MCF 10A (cell line): ENCODE measurements around the gene DUSP7. TPM values are rescaled to one million over a fixed set of nuclear protein-coding genes. Genes with fewer than 3 reads are reported as not detected.

Experiments used
- BruUV-seq: library from RNA; stranded (reverse); fragments of 400-500 nt; replicated peaks from 2 replicates; lab custom pipeline; 2021; lab: Mats Ljungman, UMichigan
- CTCF ChIA-PET: fragments of 300-600 bp; sonication (Branson Sonifier 250); formaldehyde crosslinking; extraction: SDS; loops from one replicate; lab custom pipeline; 2021; ENCODE audit warnings: antibody characterized with exemption, inconsistent platforms; lab: Yijun Ruan, JAX
- POLR2A ChIA-PET: fragments of 300-600, 350-650 bp; sonication (Branson Sonifier 250); formaldehyde crosslinking; extraction: SDS; loops from one replicate; lab custom pipeline; 2020; ENCODE audit warnings: antibody characterized with exemption, inconsistent platforms; lab: Yijun Ruan, JAX
- DNase-seq: peaks from one replicate; pipeline ENCODE4 v3.0.0-alpha.2; 2018; ENCODE audit not compliant: unreplicated experiment
- H3K27ac Mint-ChIP-seq: one replicate; pipeline ENCODE4 v1.8.0; 2022; ENCODE audit warnings: mild to moderate bottlenecking, low read depth, mixed read lengths; ENCODE audit not compliant: unreplicated experiment
- H3K27me3 Mint-ChIP-seq: one replicate; pipeline ENCODE4 v1.8.0; 2022; ENCODE audit warnings: mixed read lengths; ENCODE audit not compliant: insufficient read depth, unreplicated experiment
- H3K36me3 Mint-ChIP-seq: one replicate; pipeline ENCODE4 v1.8.0; 2022; ENCODE audit warnings: mild to moderate bottlenecking, moderate library complexity, mixed read lengths; ENCODE audit not compliant: insufficient read depth, unreplicated experiment
- H3K4me1 Mint-ChIP-seq: one replicate; pipeline ENCODE4 v1.8.0; 2022; ENCODE audit warnings: mixed read lengths; ENCODE audit not compliant: insufficient read depth, unreplicated experiment
- H3K4me3 Mint-ChIP-seq: one replicate; pipeline ENCODE4 v1.8.0; 2022; ENCODE audit warnings: mild to moderate bottlenecking, moderate library complexity, mixed read lengths; ENCODE audit not compliant: unreplicated experiment
- H3K9me3 Mint-ChIP-seq: one replicate; pipeline ENCODE4 v1.8.0; 2022; ENCODE audit warnings: mixed read lengths; ENCODE audit not compliant: unreplicated experiment
- intact Hi-C: fragments of 100-400 bp; cut with micrococcal nuclease; formaldehyde crosslinking; loops from 2 replicates; pipeline ENCODE4 v1.14.1; 2022
- total RNA-seq: library from RNA; stranded (reverse); gene quantifications from 2 replicates; pipeline ENCODE4 v1.2.3, GENCODE V29; 2022
- TF ChIP-seq, protein P1 (sequence below): fragments of 200-600 bp; IDR thresholded peaks from one replicate; pipeline ENCODE4 v1.8.0; 2022; ENCODE audit warnings: antibody characterized with exemption, mild to moderate bottlenecking; ENCODE audit not compliant: unreplicated experiment

DUSP7 gene
- total RNA-seq, 1 experiment from 2014 or later: 69.1 TPM

DNA sequence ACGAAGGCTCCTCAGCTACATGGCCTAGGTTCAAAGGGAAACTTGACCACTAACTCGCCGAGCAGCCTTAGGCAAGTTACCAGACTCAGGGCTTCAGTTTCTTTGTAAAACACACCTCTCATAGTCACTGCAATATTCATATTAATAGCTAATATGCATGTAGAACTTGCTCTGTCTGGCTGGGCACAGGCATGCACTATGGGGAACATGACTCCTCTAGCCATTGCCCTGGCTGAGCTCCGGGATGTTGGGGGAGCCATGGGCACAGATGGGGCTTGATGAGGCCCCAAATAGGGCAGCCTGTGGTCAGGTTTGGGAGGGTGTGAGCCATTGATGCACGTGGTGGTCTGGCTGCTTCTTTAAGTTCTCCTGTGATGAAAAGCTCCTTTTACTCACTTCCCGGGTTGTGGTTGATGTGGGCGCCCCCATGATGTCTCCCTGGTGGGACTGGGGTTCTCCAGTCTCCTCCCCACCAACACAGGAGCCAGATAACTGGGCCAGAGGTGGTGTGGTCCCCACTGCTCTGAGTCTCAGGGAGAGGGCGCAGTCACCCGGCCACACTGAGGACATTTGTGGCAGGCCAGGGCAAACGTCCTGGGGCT, 29.4 kb upstream of the DUSP7 start:
- Mint-ChIP-seq H3K27me3 (no peaks in the 10 kb centered on the region), H3K4me1 (peaks cover 12% of the 10 kb centered on the region), H3K9me3 (no peaks in the 10 kb centered on the region), H3K36me3 (no peaks in the 10 kb centered on the region), H3K27ac (no peak overlapping the region), H3K4me3 (no peak overlapping the region)
- ChIA-PET POLR2A (no interaction called here), CTCF (interaction anchor here (0.6 to 1.9 kb wide), 5 partner anchors 33 to 86 kb away, joined by 3 to 4 read pairs (median 3); no protein-coding TSS in a partner anchor)
- intact Hi-C loops: no loop called here
- no TSS peak for BruUV-seq
- TF ChIP-seq, protein P1, sequence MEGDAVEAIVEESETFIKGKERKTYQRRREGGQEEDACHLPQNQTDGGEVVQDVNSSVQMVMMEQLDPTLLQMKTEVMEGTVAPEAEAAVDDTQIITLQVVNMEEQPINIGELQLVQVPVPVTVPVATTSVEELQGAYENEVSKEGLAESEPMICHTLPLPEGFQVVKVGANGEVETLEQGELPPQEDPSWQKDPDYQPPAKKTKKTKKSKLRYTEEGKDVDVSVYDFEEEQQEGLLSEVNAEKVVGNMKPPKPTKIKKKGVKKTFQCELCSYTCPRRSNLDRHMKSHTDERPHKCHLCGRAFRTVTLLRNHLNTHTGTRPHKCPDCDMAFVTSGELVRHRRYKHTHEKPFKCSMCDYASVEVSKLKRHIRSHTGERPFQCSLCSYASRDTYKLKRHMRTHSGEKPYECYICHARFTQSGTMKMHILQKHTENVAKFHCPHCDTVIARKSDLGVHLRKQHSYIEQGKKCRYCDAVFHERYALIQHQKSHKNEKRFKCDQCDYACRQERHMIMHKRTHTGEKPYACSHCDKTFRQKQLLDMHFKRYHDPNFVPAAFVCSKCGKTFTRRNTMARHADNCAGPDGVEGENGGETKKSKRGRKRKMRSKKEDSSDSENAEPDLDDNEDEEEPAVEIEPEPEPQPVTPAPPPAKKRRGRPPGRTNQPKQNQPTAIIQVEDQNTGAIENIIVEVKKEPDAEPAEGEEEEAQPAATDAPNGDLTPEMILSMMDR: no peak
- no peak for DNase-seq

DNA sequence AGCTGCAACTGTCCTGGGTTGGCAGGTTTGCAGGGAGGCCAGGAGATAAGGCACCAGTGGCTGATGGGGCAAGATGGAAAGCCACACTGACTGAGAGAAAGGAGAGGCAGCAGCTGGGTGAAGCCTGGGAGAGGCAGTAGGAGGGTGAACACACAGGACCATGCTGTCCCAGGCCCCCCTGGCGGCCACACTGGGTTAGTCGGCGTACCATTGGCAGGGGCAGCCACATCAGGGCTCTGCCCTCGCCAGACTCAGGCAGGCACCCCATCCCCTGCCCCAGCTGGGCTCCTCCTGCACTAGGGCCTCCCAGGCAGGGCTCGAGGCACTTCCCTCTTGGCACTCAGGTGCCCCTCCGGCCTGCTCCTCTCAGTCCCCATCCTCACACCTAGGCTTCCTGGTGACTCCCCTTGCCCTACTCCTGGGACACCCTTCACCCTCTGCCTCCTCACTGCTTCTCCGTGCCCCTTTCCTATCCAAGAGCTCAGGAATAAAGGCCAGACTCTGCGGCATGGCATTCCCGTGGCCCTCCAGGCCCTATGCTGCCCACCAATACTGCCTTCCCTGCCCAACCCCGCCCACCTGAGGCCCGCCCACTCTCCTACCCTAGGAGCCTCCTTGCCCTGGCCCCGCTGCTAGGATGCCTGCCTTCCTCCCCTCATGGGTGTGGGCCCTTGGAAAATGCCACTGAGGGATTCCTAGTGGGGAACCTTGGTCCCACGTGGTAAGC, 28.7 kb upstream of the DUSP7 start:
- Mint-ChIP-seq H3K4me1 (peaks cover 9% of the 10 kb centered on the region), H3K36me3 (no peaks in the 10 kb centered on the region), H3K9me3 (no peaks in the 10 kb centered on the region), H3K27ac (no peak overlapping the region), H3K27me3 (no peaks in the 10 kb centered on the region), H3K4me3 (no peak overlapping the region)
- ChIA-PET CTCF (interaction anchor here (0.9 to 1.9 kb wide), 3 partner anchors 33 to 83 kb away, joined by 3 to 4 read pairs (median 3); no protein-coding TSS in a partner anchor), POLR2A (interaction anchor here (0.6 kb wide), 1 partner anchor 157 kb away, joined by 3 read pairs; no protein-coding TSS in a partner anchor)
- intact Hi-C loops: no loop called here
- TF ChIP-seq, protein P1: no peak
- no TSS peak for BruUV-seq
- no peak for DNase-seq

DNA sequence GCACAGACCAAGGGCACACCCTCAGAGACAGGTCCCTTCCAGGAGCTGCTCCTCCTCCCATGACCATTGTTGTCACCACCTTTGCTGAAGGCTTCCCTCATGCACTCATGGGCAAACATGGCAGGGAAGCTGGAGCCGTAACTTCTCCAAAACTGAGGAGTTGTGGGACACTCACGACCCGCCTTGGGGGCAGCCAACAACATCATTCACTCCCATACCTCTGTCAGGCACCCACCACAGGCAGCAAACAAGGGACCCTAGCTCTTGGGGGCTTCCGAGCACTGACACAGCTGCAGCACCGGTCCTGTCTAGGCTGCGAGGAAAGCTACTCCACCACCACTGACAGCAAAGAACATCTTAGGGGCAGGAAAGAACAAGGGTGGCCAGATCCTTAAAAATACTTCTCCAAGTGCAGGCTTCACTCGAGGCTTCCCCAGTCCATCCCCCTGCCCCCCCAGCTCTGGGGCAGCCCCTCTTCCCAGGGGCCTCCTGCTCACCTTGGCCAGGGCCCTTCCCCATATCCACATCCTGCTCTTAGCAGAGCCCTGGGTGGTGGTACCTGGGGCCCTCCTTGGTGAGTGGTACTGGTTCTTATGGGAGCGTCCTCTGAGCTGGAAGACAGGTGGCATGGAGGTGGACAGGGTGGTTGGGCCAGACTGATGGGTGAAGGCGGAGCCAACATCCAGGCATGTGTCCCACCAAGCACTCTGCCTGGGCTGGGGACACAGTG, 28.0 kb upstream of the DUSP7 start:
- intact Hi-C loops: no loop called here
- ChIA-PET CTCF (no interaction called here), POLR2A (interaction anchor here (0.6 kb wide), 2 partner anchors 25 to 156 kb away, joined by 3 to 4 read pairs; no protein-coding TSS in a partner anchor)
- Mint-ChIP-seq H3K4me3 (no peak overlapping the region), H3K36me3 (no peaks in the 10 kb centered on the region), H3K27ac (no peak overlapping the region), H3K9me3 (no peaks in the 10 kb centered on the region), H3K27me3 (no peaks in the 10 kb centered on the region), H3K4me1 (peaks cover 5% of the 10 kb centered on the region)
- TF ChIP-seq, protein P1: no peak
- no peak for DNase-seq
- BruUV-seq: no TSS peak
